PC-9 (cell line): ENCODE data around the gene YWHAH.

Experiments
- CTCF ChIP-seq: fragments of 200-600 bp; sonication (generic); conservative IDR thresholded peaks from 2 replicates; pipeline ENCODE4 v1.6.1; 2017; ENCODE audit warnings: mixed run types, antibody characterized with exemption, mild to moderate bottlenecking, moderate library complexity
- EZH2 ChIP-seq: fragments of 200-600 bp; sonication (generic); IDR thresholded peaks from 2 replicates; pipeline ENCODE4 v1.8.0; 2017; ENCODE audit warnings: antibody characterized with exemption, low read depth

DNA sequence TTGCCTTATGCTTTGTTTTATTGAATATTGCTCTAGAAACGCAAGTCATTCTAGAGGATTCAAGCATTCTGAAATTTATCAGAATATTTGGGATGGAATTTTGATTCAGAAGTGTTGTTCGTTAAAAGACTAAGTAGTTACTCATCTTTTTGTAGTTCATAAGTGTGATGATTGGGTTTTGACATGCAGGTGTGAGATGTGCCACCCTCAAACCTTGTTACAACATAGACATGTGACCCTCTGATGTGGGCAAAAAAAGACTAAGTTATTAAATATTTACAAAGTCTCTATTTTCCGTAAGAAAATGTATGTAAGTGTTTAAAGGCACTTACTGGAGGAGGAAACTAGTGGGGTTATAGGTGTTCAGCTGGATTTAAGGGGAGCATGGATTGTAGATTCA, 8.9 kb downstream of the YWHAH start:
- TF ChIP-seq CTCF (no peak), EZH2 (no peak)
